Measurements from ENCODE around the gene FYB1.

FYB1 gene

DNA sequence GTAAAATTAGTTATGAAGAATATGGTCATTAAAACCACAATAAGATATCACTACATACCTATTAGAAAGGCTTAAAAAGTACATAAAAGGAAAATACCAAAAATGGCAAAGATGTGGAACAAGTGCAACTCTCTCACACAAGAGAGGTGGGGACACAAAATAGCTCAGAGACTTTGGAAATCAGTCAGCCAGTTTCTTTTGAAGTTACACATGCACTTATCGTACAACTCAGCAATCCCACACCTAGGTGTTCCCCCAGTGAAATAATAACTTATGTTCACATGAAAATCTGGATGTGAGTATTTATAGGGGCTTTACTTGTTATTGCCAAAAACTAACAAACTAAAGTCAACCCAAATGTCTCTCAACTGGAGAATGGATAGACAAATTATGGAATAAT lies 135.4 kb downstream of the FYB1 start:
- Histone ChIP-seq H3K9ac (ENCODE audit: insufficient read length) (no peak overlapping the region), H3K27ac (no peak overlapping the region), H3K36me3 (ENCODE audit: insufficient read depth, low read length) (no peaks in the 10 kb centered on the region), H3K9me3 (ENCODE audit: low read depth, low read length) (no peaks in the 10 kb centered on the region), H3K4me3 (no peak overlapping the region)
- no peak for DNase-seq (ENCODE audit: low read depth, low spot score)
- no peak for TF ChIP-seq FOXP2 (optimal IDR thresholded peaks at IDR 0.05; ENCODE audit: control extremely low read depth, extremely low read length, insufficient read depth)
- no peak for TF ChIP-seq POLR2AphosphoS5 (IDR thresholded peaks at IDR 0.05; ENCODE audit: borderline replicate concordance, low read depth, low read length)
- no peak for TF ChIP-seq EZH2 (IDR thresholded peaks at IDR 0.05)

DNA sequence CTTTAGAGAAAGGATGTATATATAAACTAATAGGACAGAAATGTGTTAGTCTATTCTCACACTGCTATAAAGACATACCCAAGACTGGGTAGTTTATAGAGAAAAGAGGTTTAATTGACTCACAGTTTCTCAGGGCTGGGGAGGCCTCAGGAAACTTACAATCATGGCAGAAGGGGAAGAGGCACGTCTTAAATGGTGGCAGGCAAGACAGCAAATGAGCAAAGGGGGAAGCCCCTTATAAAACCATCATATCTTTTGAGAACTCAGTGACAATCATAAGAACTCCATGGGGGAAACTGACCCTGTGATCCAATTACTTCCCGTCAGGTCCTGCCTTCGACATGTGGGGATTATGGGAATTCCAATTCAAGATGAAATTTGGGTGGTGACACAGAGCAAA lies 136.4 kb downstream of the FYB1 start:
- TF ChIP-seq POLR2AphosphoS5 (IDR thresholded peaks at IDR 0.05; ENCODE audit: borderline replicate concordance, low read depth, low read length) (no peak), EZH2 (IDR thresholded peaks at IDR 0.05) (no peak)
- DNase-seq (ENCODE audit: low read depth, low spot score): no peak
- Histone ChIP-seq H3K4me3 (no peak overlapping the region), H3K27ac (no peak overlapping the region), H3K9me3 (ENCODE audit: low read depth, low read length) (no peaks in the 10 kb centered on the region), H3K36me3 (ENCODE audit: insufficient read depth, low read length) (no peaks in the 10 kb centered on the region), H3K9ac (ENCODE audit: insufficient read length) (no peak overlapping the region)

DNA sequence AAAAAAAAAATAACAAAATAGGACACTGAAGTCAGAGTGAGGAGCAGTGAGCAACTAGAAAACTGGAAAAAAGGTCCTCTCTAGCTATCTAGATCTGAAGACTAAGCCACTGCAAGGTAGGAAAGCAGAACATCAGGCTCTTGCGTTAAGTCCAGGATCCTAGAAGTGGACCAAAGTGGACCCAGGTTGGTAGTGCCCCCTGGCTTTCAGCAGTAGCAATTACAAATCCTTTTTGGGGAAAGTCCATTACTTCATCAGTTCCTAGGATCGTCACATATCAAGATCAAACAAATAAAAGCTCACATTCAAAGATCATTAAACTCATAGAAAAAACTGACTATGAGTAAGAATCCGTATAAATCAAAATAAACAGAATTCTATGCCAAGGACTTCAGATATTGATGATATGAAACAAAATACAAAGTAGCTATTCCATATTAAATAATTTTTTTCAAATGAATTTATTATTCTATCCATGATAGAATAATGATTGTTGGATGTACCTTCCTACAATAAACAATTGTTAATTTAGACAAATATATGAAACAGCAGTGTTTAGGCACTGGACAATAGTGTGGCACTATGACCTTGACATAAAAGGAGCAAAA lies 138.7 kb downstream of the FYB1 start:
- no peak for TF ChIP-seq EZH2 (IDR thresholded peaks at IDR 0.05)
- no peak for TF ChIP-seq POLR2AphosphoS5 (IDR thresholded peaks at IDR 0.05; ENCODE audit: borderline replicate concordance, low read depth, low read length)
- TF ChIP-seq FOXP2 (optimal IDR thresholded peaks at IDR 0.05; ENCODE audit: control extremely low read depth, extremely low read length, insufficient read depth): no peak
- no peaks in the 10 kb centered on the region for H3K36me3 ChIP-seq (ENCODE audit: insufficient read depth, low read length)
- H3K4me3 ChIP-seq: no peak overlapping the region
- no peaks in the 10 kb centered on the region for H3K9me3 ChIP-seq (ENCODE audit: low read depth, low read length)
- DNase-seq (ENCODE audit: low read depth, low spot score): no peak
- no peak overlapping the region for H3K9ac ChIP-seq (ENCODE audit: insufficient read length)
- no peak overlapping the region for H3K27ac ChIP-seq

DNA sequence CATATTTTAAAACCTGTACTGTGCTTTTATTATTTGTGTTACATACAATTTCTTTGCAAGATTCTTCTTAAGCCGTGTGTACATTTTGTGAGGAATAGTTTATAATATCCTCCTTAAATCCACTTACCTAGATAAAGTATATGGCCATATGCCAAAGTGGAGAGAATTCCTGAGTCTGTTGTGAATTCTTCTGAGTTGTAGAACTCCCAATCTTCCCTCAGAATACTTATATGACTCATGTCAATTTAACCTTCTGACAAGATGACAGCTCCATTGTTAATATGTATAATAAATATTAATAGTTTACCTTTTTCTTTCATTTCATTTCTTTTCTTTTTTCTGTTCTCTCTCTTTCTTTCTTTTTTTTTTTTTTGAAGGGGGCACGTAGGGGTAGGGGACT lies 139.2 kb downstream of the FYB1 start:
- Histone ChIP-seq H3K9me3 (ENCODE audit: low read depth, low read length) (no peaks in the 10 kb centered on the region), H3K27ac (no peak overlapping the region), H3K36me3 (ENCODE audit: insufficient read depth, low read length) (no peaks in the 10 kb centered on the region), H3K4me3 (no peak overlapping the region), H3K9ac (ENCODE audit: insufficient read length) (no peak overlapping the region)
- no peak for DNase-seq (ENCODE audit: low read depth, low spot score)
- TF ChIP-seq POLR2AphosphoS5 (IDR thresholded peaks at IDR 0.05; ENCODE audit: borderline replicate concordance, low read depth, low read length): no peak
- no peak for TF ChIP-seq EZH2 (IDR thresholded peaks at IDR 0.05)
- TF ChIP-seq FOXP2 (optimal IDR thresholded peaks at IDR 0.05; ENCODE audit: control extremely low read depth, extremely low read length, insufficient read depth): no peak

DNA sequence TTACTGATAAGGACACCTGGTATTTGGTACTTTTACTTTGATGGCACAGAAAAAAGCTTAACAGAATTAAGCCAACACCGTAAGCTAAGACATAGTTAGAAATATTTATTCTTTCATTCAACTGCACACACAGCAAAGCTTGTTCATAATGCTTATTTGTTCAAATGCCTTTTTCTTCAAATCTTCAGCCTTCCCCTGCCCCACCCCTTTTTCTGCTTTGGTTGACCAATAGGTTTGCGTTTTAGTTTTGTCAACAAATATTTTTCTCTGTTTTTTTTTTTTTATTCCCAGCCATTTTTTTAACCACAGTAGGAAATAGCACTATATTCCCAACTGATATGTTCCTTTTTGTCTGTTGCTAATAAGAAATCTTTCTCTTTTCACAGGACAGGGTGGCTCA lies 140.2 kb downstream of the FYB1 start:
- DNase-seq (ENCODE audit: low read depth, low spot score): no peak
- H3K9ac ChIP-seq (ENCODE audit: insufficient read length): no peak overlapping the region
- H3K36me3 ChIP-seq (ENCODE audit: insufficient read depth, low read length): no peaks in the 10 kb centered on the region
- H3K4me3 ChIP-seq: no peak overlapping the region
- no peak for TF ChIP-seq POLR2AphosphoS5 (IDR thresholded peaks at IDR 0.05; ENCODE audit: borderline replicate concordance, low read depth, low read length)
- no peak for TF ChIP-seq EZH2 (IDR thresholded peaks at IDR 0.05)
- no peak for TF ChIP-seq FOXP2 (optimal IDR thresholded peaks at IDR 0.05; ENCODE audit: control extremely low read depth, extremely low read length, insufficient read depth)
- H3K9me3 ChIP-seq (ENCODE audit: low read depth, low read length): no peaks in the 10 kb centered on the region
- no peak overlapping the region for H3K27ac ChIP-seq

DNA sequence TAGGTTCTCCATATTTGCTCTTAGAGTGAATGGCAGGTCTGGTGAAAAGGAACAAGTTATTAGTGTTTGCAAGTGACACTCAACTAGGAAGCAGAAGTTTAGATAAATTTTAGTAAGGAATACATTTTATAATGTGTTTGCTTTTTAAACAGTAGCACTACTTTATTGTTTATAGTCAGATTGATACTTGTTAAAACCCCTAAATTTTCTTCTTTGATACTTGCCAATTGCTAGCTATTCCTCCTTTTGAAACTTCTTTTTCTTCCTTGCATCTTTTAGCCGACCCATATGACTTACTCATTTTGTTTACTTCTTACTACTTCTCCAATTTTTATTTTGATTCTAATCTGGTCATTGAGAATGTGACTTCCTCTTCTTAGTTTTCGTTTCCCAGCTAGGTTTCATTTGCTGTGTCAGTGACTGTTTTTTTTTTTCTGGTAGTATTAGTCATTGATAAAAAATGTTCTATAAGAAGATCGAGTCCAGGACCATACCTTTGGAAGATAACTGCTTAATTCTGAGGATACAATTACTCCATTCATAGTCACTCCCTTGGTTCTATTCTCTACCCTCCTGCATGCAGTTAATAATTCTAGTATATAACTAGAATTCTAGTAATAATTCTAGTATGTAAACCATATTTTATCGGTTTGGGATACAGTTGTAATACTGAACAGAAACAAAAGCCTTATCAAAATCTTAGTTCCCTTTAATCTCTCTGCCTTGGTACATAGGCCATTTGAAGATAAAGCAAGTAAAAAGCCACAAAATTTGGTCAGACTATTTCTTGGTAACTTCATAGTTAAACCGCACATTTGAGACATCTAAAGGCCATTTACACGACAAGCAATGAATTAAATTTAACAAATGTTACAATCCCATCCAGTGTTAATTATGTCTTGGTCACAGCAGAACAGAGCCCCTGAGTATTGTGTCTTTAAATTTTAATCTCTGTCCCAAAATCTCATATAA lies 142.3 kb downstream of the FYB1 start:
- peak overlapping the region; percentile 48 for H3K4me3 ChIP-seq
- DNase-seq (ENCODE audit: low read depth, low spot score): no peak
- peak overlapping the region; percentile 35 for H3K9ac ChIP-seq (ENCODE audit: insufficient read length)
- no peaks in the 10 kb centered on the region for H3K9me3 ChIP-seq (ENCODE audit: low read depth, low read length)
- no peaks in the 10 kb centered on the region for H3K36me3 ChIP-seq (ENCODE audit: insufficient read depth, low read length)
- peak overlapping the region; percentile 60 for H3K27ac ChIP-seq
- no peak for TF ChIP-seq EZH2 (IDR thresholded peaks at IDR 0.05)
- no peak for TF ChIP-seq FOXP2 (optimal IDR thresholded peaks at IDR 0.05; ENCODE audit: control extremely low read depth, extremely low read length, insufficient read depth)
- TF ChIP-seq POLR2AphosphoS5 (IDR thresholded peaks at IDR 0.05; ENCODE audit: borderline replicate concordance, low read depth, low read length): no peak

DNA sequence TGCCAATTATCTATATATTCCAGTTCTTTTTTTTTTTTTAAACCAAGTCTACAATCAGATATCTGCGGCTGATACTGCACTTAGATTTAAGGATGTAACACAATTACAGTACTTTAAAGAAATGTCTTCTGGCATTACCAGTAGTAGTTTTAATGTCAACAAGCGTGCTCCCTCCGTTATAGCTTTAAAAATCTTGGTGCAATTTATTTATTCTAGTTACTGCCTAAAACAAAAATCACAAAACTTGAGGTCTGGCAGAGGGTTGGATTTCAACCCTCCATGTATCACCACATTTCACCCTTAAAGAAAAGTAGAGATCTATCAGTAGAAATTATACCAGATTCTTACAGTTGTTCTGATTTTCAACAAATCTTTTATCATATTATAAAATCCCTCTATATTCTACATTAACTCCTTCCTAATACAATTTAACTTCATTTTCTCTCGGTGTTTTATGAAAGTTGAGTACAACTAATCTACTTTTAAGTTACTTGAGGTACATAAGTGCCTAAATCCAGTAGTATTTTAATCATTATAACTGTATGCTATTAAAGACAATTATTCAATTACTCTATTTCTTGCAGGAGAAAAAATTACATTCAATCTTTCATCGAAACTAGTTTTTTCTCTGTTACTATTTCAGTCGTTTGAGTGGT lies 143.1 kb downstream of the FYB1 start:
- Histone ChIP-seq H3K9ac (ENCODE audit: insufficient read length) (peak overlapping the region; percentile 35), H3K9me3 (ENCODE audit: low read depth, low read length) (no peaks in the 10 kb centered on the region), H3K4me3 (peak overlapping the region; percentile 48), H3K36me3 (ENCODE audit: insufficient read depth, low read length) (no peaks in the 10 kb centered on the region), H3K27ac (peak overlapping the region; percentile 60)
- DNase-seq (ENCODE audit: low read depth, low spot score): no peak
- TF ChIP-seq FOXP2 (optimal IDR thresholded peaks at IDR 0.05; ENCODE audit: control extremely low read depth, extremely low read length, insufficient read depth) (no peak), EZH2 (IDR thresholded peaks at IDR 0.05) (no peak), POLR2AphosphoS5 (IDR thresholded peaks at IDR 0.05; ENCODE audit: borderline replicate concordance, low read depth, low read length) (no peak)
